ENCODE measurements around the gene PLXNA4. TPM values are rescaled to one million over a fixed set of nuclear protein-coding genes. Genes with fewer than 3 reads are reported as not detected.

Gene PLXNA4
- total and polyA plus RNA-seq, 2 experiments from 2014 or later, result 0.32 TPM; not detected in 1

DNA sequence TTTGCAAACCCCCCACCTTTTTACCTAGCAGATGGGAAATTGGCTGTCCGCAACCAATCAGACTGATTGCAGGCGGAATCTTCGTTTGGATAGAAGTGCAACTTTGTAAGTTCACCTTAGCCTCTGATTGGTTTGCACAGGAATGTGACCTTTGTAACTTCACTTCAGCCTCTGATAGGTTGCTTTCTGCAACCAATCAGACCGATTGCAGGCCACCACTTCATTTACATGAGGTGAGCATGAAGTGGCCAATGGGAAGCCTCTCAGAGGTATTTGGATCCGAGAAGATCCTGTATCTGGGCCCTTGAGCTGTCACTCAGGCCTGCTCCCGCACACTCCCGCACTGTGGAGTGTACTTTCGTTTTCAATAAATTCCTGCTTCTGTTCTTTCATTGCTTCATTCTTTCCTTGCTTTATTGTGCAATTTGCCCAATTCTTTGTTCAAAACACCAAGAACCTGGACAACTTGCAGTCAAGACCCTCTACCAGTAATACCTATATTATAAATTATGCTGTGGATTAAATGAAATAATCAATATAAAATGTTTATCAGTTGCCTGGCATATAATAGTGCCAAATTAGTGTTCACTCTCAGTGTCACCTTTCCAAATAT, 491.4 kb downstream of the PLXNA4 start:
- no peaks in the 10 kb centered on the region for H3K9me3 ChIP-seq (ENCODE audit: low read depth)
- H3K9me2 ChIP-seq (ENCODE audit: insufficient read depth), result no peaks in the 10 kb centered on the region
- no peak overlapping the region for H3K4me2 ChIP-seq (ENCODE audit: unreplicated experiment)
- TF ChIP-seq EZH2 (IDR thresholded peaks at IDR 0.05; ENCODE audit: insufficient read depth, poor library complexity, severe bottlenecking), result no peak
- no peak for TF ChIP-seq EZH2phosphoT487 (IDR thresholded peaks at IDR 0.05; ENCODE audit: insufficient read depth, low read depth)
- no peak overlapping the region for H2AFZ ChIP-seq
- H3K36me3 ChIP-seq (ENCODE audit: low read depth), result no peaks in the 10 kb centered on the region
- H3K79me2 ChIP-seq (ENCODE audit: insufficient read depth), result no peaks in the 10 kb centered on the region
- no peak for DNase-seq
- no peaks in the 10 kb centered on the region for H4K20me1 ChIP-seq (ENCODE audit: insufficient read depth)
- in situ Hi-C loops (cut with MboI), result no loop called here
- no peaks in the 10 kb centered on the region for H3F3A ChIP-seq (ENCODE audit: insufficient read depth)
- no peak overlapping the region for H3K4me3 ChIP-seq
- H3K27me3 ChIP-seq (replicated peaks; ENCODE audit: insufficient read depth), result no peaks in the 10 kb centered on the region
- H3K27ac ChIP-seq, result no peak overlapping the region
- 83 to 91% methylated on average over 8 of the region's 8 CpGs for WGBS, 2 experiments (ENCODE audit: low coverage in 1 of 2, low lambda C conversion rate in 2 of 2, missing lambda C conversion rate in 2 of 2)
- no peak overlapping the region for H3K9ac ChIP-seq
- H3K4me1 ChIP-seq (ENCODE audit: insufficient read depth), result peaks cover 26% of the 10 kb centered on the region

- no peak overlapping the region for H2AFZ ChIP-seq
- TF ChIP-seq EZH2phosphoT487 (IDR thresholded peaks at IDR 0.05; ENCODE audit: insufficient read depth, low read depth), result no peak
- TF ChIP-seq EZH2 (IDR thresholded peaks at IDR 0.05; ENCODE audit: insufficient read depth, poor library complexity, severe bottlenecking), result no peak
- no peak overlapping the region for H3K9ac ChIP-seq
- no peak overlapping the region for H3K27ac ChIP-seq
- no peaks in the 10 kb centered on the region for H3K36me3 ChIP-seq (ENCODE audit: low read depth)
- H3K9me3 ChIP-seq (ENCODE audit: low read depth), result no peaks in the 10 kb centered on the region
- in situ Hi-C loops (cut with MboI), result no loop called here
- H3F3A ChIP-seq (ENCODE audit: insufficient read depth), result no peaks in the 10 kb centered on the region
- H3K4me2 ChIP-seq (ENCODE audit: unreplicated experiment), result no peak overlapping the region
- H3K4me1 ChIP-seq (ENCODE audit: insufficient read depth), result peaks cover 26% of the 10 kb centered on the region
- H3K79me2 ChIP-seq (ENCODE audit: insufficient read depth), result no peaks in the 10 kb centered on the region
- no peak for DNase-seq
- no peaks in the 10 kb centered on the region for H3K9me2 ChIP-seq (ENCODE audit: insufficient read depth)
- no peaks in the 10 kb centered on the region for H3K27me3 ChIP-seq (replicated peaks; ENCODE audit: insufficient read depth)
- 90 to 96% methylated on average over 8 of the region's 8 CpGs for WGBS, 2 experiments (ENCODE audit: low coverage in 1 of 2, low lambda C conversion rate in 2 of 2, missing lambda C conversion rate in 2 of 2)
- H4K20me1 ChIP-seq (ENCODE audit: insufficient read depth), result no peaks in the 10 kb centered on the region
- H3K4me3 ChIP-seq, result no peak overlapping the region
Observed at GRCh38 chr7:132083537-132084123, 492.6 kb downstream of the PLXNA4 start.

GRCh38 chr7:132083126-132083525, 493.1 kb downstream of the PLXNA4 start:
- 86% methylated on average over 10 of the region's 10 CpGs for WGBS, 2 experiments (ENCODE audit: low coverage in 1 of 2, low lambda C conversion rate in 2 of 2, missing lambda C conversion rate in 2 of 2)
- in situ Hi-C loops (cut with MboI), result no loop called here
- Histone ChIP-seq H3K9me3 (ENCODE audit: low read depth) (no peaks in the 10 kb centered on the region), H4K20me1 (ENCODE audit: insufficient read depth) (no peaks in the 10 kb centered on the region), H3K27me3 (replicated peaks; ENCODE audit: insufficient read depth) (no peaks in the 10 kb centered on the region), H3K27ac (no peak overlapping the region), H3K79me2 (ENCODE audit: insufficient read depth) (no peaks in the 10 kb centered on the region), H3K4me2 (ENCODE audit: unreplicated experiment) (no peak overlapping the region), H3K9ac (no peak overlapping the region), H3F3A (ENCODE audit: insufficient read depth) (no peaks in the 10 kb centered on the region), H2AFZ (no peak overlapping the region), H3K4me3 (no peak overlapping the region), H3K36me3 (ENCODE audit: low read depth) (no peaks in the 10 kb centered on the region), H3K4me1 (ENCODE audit: insufficient read depth) (peaks cover 26% of the 10 kb centered on the region), H3K9me2 (ENCODE audit: insufficient read depth) (no peaks in the 10 kb centered on the region)
- TF ChIP-seq EZH2phosphoT487 (IDR thresholded peaks at IDR 0.05; ENCODE audit: insufficient read depth, low read depth) (no peak), EZH2 (IDR thresholded peaks at IDR 0.05; ENCODE audit: insufficient read depth, poor library complexity, severe bottlenecking) (no peak)
- DNase-seq, result no peak

DNA sequence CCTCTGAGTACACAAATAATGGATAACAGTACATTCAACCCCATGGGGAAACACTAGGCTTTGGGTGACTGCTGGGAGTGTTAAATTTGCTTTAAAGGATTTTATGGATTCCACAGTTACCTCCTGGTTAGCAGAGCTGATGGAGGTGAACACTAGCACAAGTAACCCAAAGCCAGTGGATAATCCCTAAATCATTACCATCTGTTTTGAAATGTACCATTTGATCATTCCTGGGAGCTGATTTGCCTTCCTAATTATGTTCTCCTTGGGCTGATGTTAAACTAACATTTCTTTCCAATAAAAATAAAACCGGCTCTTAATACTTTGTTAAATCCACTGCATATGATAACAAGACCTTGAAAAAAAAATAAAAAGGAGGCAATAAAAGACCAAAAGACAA, 493.9 kb downstream of the PLXNA4 start:
- H3K9me2 ChIP-seq (ENCODE audit: insufficient read depth), result no peaks in the 10 kb centered on the region
- H3K36me3 ChIP-seq (ENCODE audit: low read depth), result no peaks in the 10 kb centered on the region
- H3K9ac ChIP-seq, result no peak overlapping the region
- H3K4me3 ChIP-seq, result no peak overlapping the region
- no peaks in the 10 kb centered on the region for H3K9me3 ChIP-seq (ENCODE audit: low read depth)
- no peaks in the 10 kb centered on the region for H4K20me1 ChIP-seq (ENCODE audit: insufficient read depth)
- no peak overlapping the region for H2AFZ ChIP-seq
- H3F3A ChIP-seq (ENCODE audit: insufficient read depth), result no peaks in the 10 kb centered on the region
- H3K4me2 ChIP-seq (ENCODE audit: unreplicated experiment), result no peak overlapping the region
- H3K4me1 ChIP-seq (ENCODE audit: insufficient read depth), result peaks cover 26% of the 10 kb centered on the region
- WGBS, 2 experiments (ENCODE audit: low coverage in 1 of 2, low lambda C conversion rate in 2 of 2, missing lambda C conversion rate in 2 of 2), result 4 to 6% methylated on average over 1 of the region's 1 CpG
- no peaks in the 10 kb centered on the region for H3K79me2 ChIP-seq (ENCODE audit: insufficient read depth)
- no peak for DNase-seq
- in situ Hi-C loops (cut with MboI), result no loop called here
- TF ChIP-seq EZH2phosphoT487 (IDR thresholded peaks at IDR 0.05; ENCODE audit: insufficient read depth, low read depth) (no peak), EZH2 (IDR thresholded peaks at IDR 0.05; ENCODE audit: insufficient read depth, poor library complexity, severe bottlenecking) (no peak)
- H3K27ac ChIP-seq, result no peak overlapping the region
- no peaks in the 10 kb centered on the region for H3K27me3 ChIP-seq (replicated peaks; ENCODE audit: insufficient read depth)

All from GM23248 (cell line).